T-helper 17 cell (primary cell): ENCODE data around the gene DIP2C. TPM values are rescaled to one million over a fixed set of nuclear protein-coding genes. Genes with fewer than 3 reads are reported as not detected.
A peak's percentile ranks its signal among the peaks of the same experiment; 100 is the strongest.
"Not testable (repeated sequence)": the region's sequence is repeated elsewhere in the genome, so short reads cannot be mapped to it uniquely, and the experiment has no call there.

Source experiments
- ATAC-seq: fragments of 150-1000 bp; cut with Tn5 transposase; 2 replicates; pipeline ENCODE4 v1.10.0; 2021; ENCODE audit warnings: mild to moderate bottlenecking, moderate library complexity
- DNase-seq, 3 donors: peaks; one replicate each; pipeline versions ENCODE4 v3.0.0 to v3.0.0-alpha.2; 2020 to 2021
- H3K9me3 ChIP-seq: one replicate; pipeline ENCODE4 v1.7.0; 2013; ENCODE audit warnings: low read length, mild to moderate bottlenecking; ENCODE audit not compliant: control insufficient read depth, poor library complexity, severe bottlenecking
- H3K27ac Mint-ChIP-seq: one replicate; pipeline ENCODE4 v1.8.0; 2022; ENCODE audit warnings: mild to moderate bottlenecking, moderate library complexity, mixed read lengths
- H3K27me3 Mint-ChIP-seq: one replicate; pipeline ENCODE4 v1.8.0; 2022; ENCODE audit warnings: mixed read lengths
- H3K36me3 Mint-ChIP-seq: one replicate; pipeline ENCODE4 v1.8.0; 2022; ENCODE audit warnings: low read depth, mixed read lengths
- H3K4me1 Mint-ChIP-seq: one replicate; pipeline ENCODE4 v1.8.0; 2022; ENCODE audit warnings: mild to moderate bottlenecking, mixed read lengths
- H3K4me3 Mint-ChIP-seq: one replicate; pipeline ENCODE4 v1.8.0; 2022; ENCODE audit warnings: mild to moderate bottlenecking, moderate library complexity, mixed read lengths
- total RNA-seq, 4 donors: library from RNA in 2 of 4; stranded (reverse) in 2 of 4; gene quantifications; one replicate each; pipeline ENCODE4 v1.2.3 and lab custom pipeline; 2022 to 2026

Gene DIP2C
- total RNA-seq, 2 donors from 2014 or later: 4.1 to 6.0 TPM

- not testable (repeated sequence) for H3K36me3 Mint-ChIP-seq, ATAC-seq, H3K27me3 Mint-ChIP-seq, H3K9me3 ChIP-seq, DNase-seq, H3K27ac Mint-ChIP-seq, H3K4me1 Mint-ChIP-seq, H3K4me3 Mint-ChIP-seq
Measured at GRCh38 chr10:264160-265073, 425.1 kb downstream of the DIP2C start.

GRCh38 chr10:260819-261429, 428.5 kb downstream of the DIP2C start:
- Mint-ChIP-seq H3K36me3 (no peaks in the 10 kb centered on the region), H3K27me3 (no peaks in the 10 kb centered on the region), H3K27ac (no peak overlapping the region), H3K4me3 (no peak overlapping the region), H3K4me1 (peaks cover 5% of the 10 kb centered on the region)
- ATAC-seq: no peak
- no peak for DNase-seq
- no peaks in the 10 kb centered on the region for H3K9me3 ChIP-seq

GRCh38 chr10:251982-252582, 437.4 kb downstream of the DIP2C start:
- Mint-ChIP-seq H3K4me3 (no peak overlapping the region), H3K27ac (peak overlapping the region; percentile 47), H3K27me3 (no peaks in the 10 kb centered on the region), H3K4me1 (peaks cover 4% of the 10 kb centered on the region), H3K36me3 (peaks cover 14% of the 10 kb centered on the region)
- no peak for ATAC-seq
- no peaks in the 10 kb centered on the region for H3K9me3 ChIP-seq
- DNase-seq: no peak

GRCh38 chr10:248307-248706, 441.2 kb downstream of the DIP2C start:
- DNase-seq: no peak
- ATAC-seq: no peak
- peaks cover 14% of the 10 kb centered on the region for H3K36me3 Mint-ChIP-seq

GRCh38 chr10:247480-247879, 442.0 kb downstream of the DIP2C start:
- no peak for ATAC-seq

More at GRCh38 chr10:248307-248706, 441.2 kb downstream of the DIP2C start:
- H3K27ac Mint-ChIP-seq: no peak overlapping the region
- H3K9me3 ChIP-seq: no peaks in the 10 kb centered on the region
- H3K4me3 Mint-ChIP-seq: no peak overlapping the region
- peaks cover 4% of the 10 kb centered on the region for H3K4me1 Mint-ChIP-seq
- H3K27me3 Mint-ChIP-seq: no peaks in the 10 kb centered on the region

GRCh38 chr10:246431-246830, 443.0 kb downstream of the DIP2C start:
- no peaks in the 10 kb centered on the region for H3K27me3 Mint-ChIP-seq
- ATAC-seq: no peak
- no peaks in the 10 kb centered on the region for H3K4me1 Mint-ChIP-seq
- H3K27ac Mint-ChIP-seq: no peak overlapping the region
- DNase-seq: no peak
- H3K36me3 Mint-ChIP-seq: peaks cover 9% of the 10 kb centered on the region
- no peak overlapping the region for H3K4me3 Mint-ChIP-seq
- no peaks in the 10 kb centered on the region for H3K9me3 ChIP-seq

More at GRCh38 chr10:247480-247879, 442.0 kb downstream of the DIP2C start:
- Mint-ChIP-seq H3K4me1 (peaks cover 4% of the 10 kb centered on the region), H3K36me3 (peaks cover 14% of the 10 kb centered on the region), H3K27ac (no peak overlapping the region), H3K4me3 (no peak overlapping the region), H3K27me3 (no peaks in the 10 kb centered on the region)
- no peaks in the 10 kb centered on the region for H3K9me3 ChIP-seq
- DNase-seq: no peak

- no peak overlapping the region for H3K4me3 Mint-ChIP-seq
- DNase-seq (no peak), ATAC-seq (no peak)
- H3K4me1 Mint-ChIP-seq: no peaks in the 10 kb centered on the region
- peaks cover 8% of the 10 kb centered on the region for H3K36me3 Mint-ChIP-seq
- no peaks in the 10 kb centered on the region for H3K9me3 ChIP-seq
- H3K27me3 Mint-ChIP-seq: no peaks in the 10 kb centered on the region
- no peak overlapping the region for H3K27ac Mint-ChIP-seq
Measured at GRCh38 chr10:244227-244626, 445.2 kb downstream of the DIP2C start.

GRCh38 chr10:241966-242643, 447.4 kb downstream of the DIP2C start:
- no peaks in the 10 kb centered on the region for H3K9me3 ChIP-seq
- Mint-ChIP-seq H3K4me1 (no peaks in the 10 kb centered on the region), H3K36me3 (peaks cover 2% of the 10 kb centered on the region), H3K27me3 (no peaks in the 10 kb centered on the region), H3K27ac (no peak overlapping the region), H3K4me3 (no peak overlapping the region)
- DNase-seq (no peak), ATAC-seq (no peak)

- no peaks in the 10 kb centered on the region for H3K9me3 ChIP-seq
- Mint-ChIP-seq H3K27ac (no peak overlapping the region), H3K4me3 (no peak overlapping the region), H3K4me1 (no peaks in the 10 kb centered on the region), H3K27me3 (no peaks in the 10 kb centered on the region), H3K36me3 (peaks cover 2% of the 10 kb centered on the region)
- no peak for DNase-seq
- no peak for ATAC-seq
Measured at GRCh38 chr10:241451-241850, 448.0 kb downstream of the DIP2C start.

GRCh38 chr10:239109-239508, 450.4 kb downstream of the DIP2C start:
- H3K9me3 ChIP-seq: no peaks in the 10 kb centered on the region
- DNase-seq: no peak
- no peak overlapping the region for H3K4me3 Mint-ChIP-seq
- H3K27ac Mint-ChIP-seq: no peak overlapping the region
- H3K27me3 Mint-ChIP-seq: no peaks in the 10 kb centered on the region
- H3K36me3 Mint-ChIP-seq: no peaks in the 10 kb centered on the region
- H3K4me1 Mint-ChIP-seq: peaks cover 6% of the 10 kb centered on the region
- no peak for ATAC-seq

- Mint-ChIP-seq H3K4me1 (peaks cover 12% of the 10 kb centered on the region), H3K36me3 (no peaks in the 10 kb centered on the region), H3K27me3 (no peaks in the 10 kb centered on the region), H3K4me3 (no peak overlapping the region), H3K27ac (peak overlapping the region; percentile 32)
- no peak for DNase-seq
- no peaks in the 10 kb centered on the region for H3K9me3 ChIP-seq
- no peak for ATAC-seq
Measured at GRCh38 chr10:235915-236314, 453.6 kb downstream of the DIP2C start.

GRCh38 chr10:234708-235406, 454.6 kb downstream of the DIP2C start:
- Mint-ChIP-seq H3K4me1 (peaks cover 12% of the 10 kb centered on the region), H3K27me3 (no peaks in the 10 kb centered on the region), H3K36me3 (no peaks in the 10 kb centered on the region), H3K4me3 (no peak overlapping the region), H3K27ac (peak overlapping the region; percentile 32)
- DNase-seq (no peak), ATAC-seq (no peak)
- H3K9me3 ChIP-seq: no peaks in the 10 kb centered on the region
